Loucy (cell line): Measurements from ENCODE around the gene C7orf57.

Experiments used
- H2AFZ ChIP-seq: fragments of 200-600 bp; sonication (generic); 2 replicates; pipeline ENCODE4 v1.6.0; 2016; ENCODE audit warnings: antibody characterized with exemption, mild to moderate bottlenecking, low read length, moderate library complexity
- H3F3A ChIP-seq: fragments of 200-600 bp; 2 replicates; pipeline ENCODE4 v1.6.0; 2016; ENCODE audit warnings: antibody characterized with exemption, low read depth, mild to moderate bottlenecking
- H3K27me3 ChIP-seq: fragments of 200-600 bp; sonication (generic); 2 replicates; pipeline ENCODE4 v1.6.1; 2014; ENCODE audit warnings: low read length, mild to moderate bottlenecking; ENCODE audit not compliant: insufficient read depth, poor library complexity, severe bottlenecking
- H3K36me3 ChIP-seq: fragments of 200-600 bp; sonication (generic); 2 replicates; pipeline ENCODE4 v1.6.1; 2016; ENCODE audit warnings: low read length; ENCODE audit not compliant: insufficient read depth
- H3K4me1 ChIP-seq: fragments of 200-600 bp; sonication (generic); 2 replicates; pipeline ENCODE4 v1.5.1; 2014; ENCODE audit warnings: low read length, mild to moderate bottlenecking; ENCODE audit not compliant: insufficient read depth, poor library complexity, severe bottlenecking
- H3K4me2 ChIP-seq: fragments of 200-600 bp; sonication (generic); 2 replicates; pipeline ENCODE4 v1.6.0; 2014; ENCODE audit warnings: antibody characterized with exemption, low read length, low read depth, mild to moderate bottlenecking; ENCODE audit not compliant: poor library complexity, severe bottlenecking
- H3K4me3 ChIP-seq: fragments of 200-600 bp; sonication (generic); 2 replicates; pipeline ENCODE4 v1.5.1; 2014; ENCODE audit warnings: low read length, mild to moderate bottlenecking, mixed read lengths; ENCODE audit not compliant: poor library complexity, severe bottlenecking
- H3K79me2 ChIP-seq: fragments of 200-600 bp; sonication (generic); 2 replicates; pipeline ENCODE4 v1.6.1; 2014; ENCODE audit warnings: low read length; ENCODE audit not compliant: insufficient read depth
- H3K9ac ChIP-seq: fragments of 200-600 bp; sonication (generic); 2 replicates; pipeline ENCODE4 v1.6.0; 2014; ENCODE audit warnings: mild to moderate bottlenecking, low read depth, low read length, moderate library complexity; ENCODE audit not compliant: poor library complexity, severe bottlenecking
- H3K9me2 ChIP-seq: fragments of 200-600 bp; sonication (generic); replicated peaks from 2 replicates; pipeline ENCODE4 v1.6.1; 2016; ENCODE audit warnings: low read depth, low read length, mixed read lengths
- H3K9me3 ChIP-seq: fragments of 200-600 bp; sonication (generic); 2 replicates; pipeline ENCODE4 v1.6.1; 2014; ENCODE audit warnings: mild to moderate bottlenecking, antibody characterized with exemption, low read length, low read depth; ENCODE audit not compliant: insufficient read depth
- H4K20me1 ChIP-seq: fragments of 200-600 bp; sonication (generic); 2 replicates; pipeline ENCODE4 v1.6.0; 2014; ENCODE audit warnings: antibody characterized with exemption, low read length, mild to moderate bottlenecking; ENCODE audit not compliant: insufficient read depth, poor library complexity, severe bottlenecking
- EZH2phosphoT487 ChIP-seq: fragments of 200-600 bp; IDR thresholded peaks from 2 replicates; pipeline ENCODE4 v1.6.1; 2018; ENCODE audit warnings: antibody characterized with exemption, mild to moderate bottlenecking, moderate library complexity, borderline replicate concordance
- TF ChIP-seq, protein P1 (sequence below): fragments of 200-600 bp; sonication (generic); conservative IDR thresholded peaks from 2 replicates; pipeline ENCODE4 v1.5.1; 2014; ENCODE audit warnings: mild to moderate bottlenecking, antibody characterized with exemption, low read length

The C7orf57 gene

DNA sequence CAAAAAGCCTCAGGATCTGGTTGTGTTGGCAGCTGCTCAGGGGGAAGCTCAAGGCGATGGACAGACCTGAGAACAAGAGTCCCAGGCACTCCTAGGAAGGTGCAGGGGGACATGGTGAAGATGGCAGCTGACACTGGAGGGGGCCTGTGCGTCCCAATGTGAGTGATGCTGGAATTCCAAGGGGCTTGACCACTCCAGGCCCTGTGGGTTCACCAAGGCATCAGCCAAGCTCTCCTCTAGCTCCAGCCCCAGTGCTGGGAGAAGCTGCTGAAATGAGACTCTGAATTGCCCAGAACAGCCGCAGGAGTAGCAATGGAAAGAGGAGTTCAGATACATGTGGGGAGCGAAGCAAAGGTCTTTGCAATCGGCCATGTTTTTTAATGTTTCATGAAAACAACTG lies 69.7 kb downstream of the C7orf57 start:
- Histone ChIP-seq H3K9me2 (no peaks in the 10 kb centered on the region), H3K9ac (no peak overlapping the region), H3K4me2 (no peak overlapping the region), H3K27me3 (no peaks in the 10 kb centered on the region), H3K4me1 (no peaks in the 10 kb centered on the region), H4K20me1 (no peaks in the 10 kb centered on the region), H3K4me3 (no peak overlapping the region), H2AFZ (no peak overlapping the region), H3K9me3 (no peaks in the 10 kb centered on the region; the same call in 1 of the 2 replicates), H3F3A (no peaks in the 10 kb centered on the region), H3K79me2 (no peaks in the 10 kb centered on the region), H3K36me3 (no peaks in the 10 kb centered on the region)
- no peak for TF ChIP-seq EZH2phosphoT487
- TF ChIP-seq, protein P1, sequence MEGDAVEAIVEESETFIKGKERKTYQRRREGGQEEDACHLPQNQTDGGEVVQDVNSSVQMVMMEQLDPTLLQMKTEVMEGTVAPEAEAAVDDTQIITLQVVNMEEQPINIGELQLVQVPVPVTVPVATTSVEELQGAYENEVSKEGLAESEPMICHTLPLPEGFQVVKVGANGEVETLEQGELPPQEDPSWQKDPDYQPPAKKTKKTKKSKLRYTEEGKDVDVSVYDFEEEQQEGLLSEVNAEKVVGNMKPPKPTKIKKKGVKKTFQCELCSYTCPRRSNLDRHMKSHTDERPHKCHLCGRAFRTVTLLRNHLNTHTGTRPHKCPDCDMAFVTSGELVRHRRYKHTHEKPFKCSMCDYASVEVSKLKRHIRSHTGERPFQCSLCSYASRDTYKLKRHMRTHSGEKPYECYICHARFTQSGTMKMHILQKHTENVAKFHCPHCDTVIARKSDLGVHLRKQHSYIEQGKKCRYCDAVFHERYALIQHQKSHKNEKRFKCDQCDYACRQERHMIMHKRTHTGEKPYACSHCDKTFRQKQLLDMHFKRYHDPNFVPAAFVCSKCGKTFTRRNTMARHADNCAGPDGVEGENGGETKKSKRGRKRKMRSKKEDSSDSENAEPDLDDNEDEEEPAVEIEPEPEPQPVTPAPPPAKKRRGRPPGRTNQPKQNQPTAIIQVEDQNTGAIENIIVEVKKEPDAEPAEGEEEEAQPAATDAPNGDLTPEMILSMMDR = no peak

DNA sequence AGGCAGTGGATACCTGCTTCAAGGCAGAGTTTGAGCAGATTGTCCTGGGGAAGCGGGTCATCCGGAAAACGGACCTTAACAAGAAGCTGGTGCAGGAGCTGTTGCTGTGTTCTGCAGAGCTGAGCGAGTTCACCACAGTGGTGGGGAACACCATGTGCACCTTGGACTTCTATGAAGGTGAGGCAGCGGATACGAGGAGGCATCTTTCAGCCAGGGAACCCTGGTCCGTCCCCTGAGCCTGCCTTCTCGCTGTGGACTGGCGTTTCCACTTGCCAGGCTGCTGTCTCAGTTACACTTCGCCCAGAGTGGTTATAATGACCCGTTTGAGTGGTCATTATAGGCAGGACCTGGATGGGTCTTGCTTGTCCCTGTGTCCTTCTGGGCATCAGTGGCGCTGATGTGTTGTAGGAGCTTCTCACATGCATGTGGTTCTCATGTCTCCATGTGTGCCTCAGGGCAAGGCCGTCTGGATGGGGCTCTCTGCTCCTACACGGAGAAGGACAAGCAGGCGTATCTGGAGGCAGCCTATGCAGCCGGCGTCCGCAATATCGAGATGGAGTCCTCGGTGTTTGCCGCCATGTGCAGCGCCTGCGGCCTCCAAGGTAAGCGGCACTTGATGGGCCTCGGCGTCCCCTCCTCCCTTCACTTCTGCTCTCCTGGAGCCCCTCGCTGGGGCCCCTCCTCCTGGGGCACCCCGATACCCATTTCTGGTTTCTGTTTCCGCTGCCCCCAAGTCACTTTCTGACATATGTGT lies 71.7 kb downstream of the C7orf57 start:
- H3K79me2 ChIP-seq = no peaks in the 10 kb centered on the region
- H3K36me3 ChIP-seq = no peaks in the 10 kb centered on the region
- H3K4me2 ChIP-seq = no peak overlapping the region
- H3K4me1 ChIP-seq = no peaks in the 10 kb centered on the region
- no peak overlapping the region for H2AFZ ChIP-seq
- no peaks in the 10 kb centered on the region; the same call in 1 of the 2 replicates for H3K9me3 ChIP-seq
- TF ChIP-seq, protein P1 = no peak
- no peak for TF ChIP-seq EZH2phosphoT487
- H3K9me2 ChIP-seq = no peaks in the 10 kb centered on the region
- no peak overlapping the region for H3K4me3 ChIP-seq
- no peaks in the 10 kb centered on the region for H3F3A ChIP-seq
- no peak overlapping the region for H3K9ac ChIP-seq
- H4K20me1 ChIP-seq = no peaks in the 10 kb centered on the region
- H3K27me3 ChIP-seq = no peaks in the 10 kb centered on the region

DNA sequence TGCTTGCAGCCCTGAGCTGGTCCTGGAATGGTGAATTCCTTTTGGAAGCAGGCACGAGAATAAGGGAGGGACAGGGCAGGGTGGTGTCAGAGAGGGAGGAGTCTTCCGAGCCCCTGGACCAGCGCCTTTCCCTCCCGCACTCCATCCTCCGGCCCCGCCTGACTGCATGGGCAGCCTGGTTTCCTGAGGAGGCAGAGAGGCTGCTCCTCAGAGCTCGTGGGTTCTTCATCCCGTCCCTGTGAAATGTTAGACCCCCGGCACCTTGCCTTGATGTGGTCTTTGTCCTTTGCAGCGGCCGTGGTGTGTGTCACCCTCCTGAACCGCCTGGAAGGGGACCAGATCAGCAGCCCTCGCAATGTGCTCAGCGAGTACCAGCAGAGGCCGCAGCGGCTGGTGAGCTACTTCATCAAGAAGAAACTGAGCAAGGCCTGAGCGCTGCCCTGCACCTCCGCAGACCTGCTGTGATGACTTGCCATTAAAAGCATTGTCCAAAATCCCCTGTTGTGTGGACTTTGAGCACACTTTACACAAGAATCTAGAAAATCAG lies 72.7 kb downstream of the C7orf57 start:
- no peak overlapping the region for H3K9ac ChIP-seq
- H3K9me2 ChIP-seq = no peaks in the 10 kb centered on the region
- H3K79me2 ChIP-seq = no peaks in the 10 kb centered on the region
- H4K20me1 ChIP-seq = no peaks in the 10 kb centered on the region
- H3K9me3 ChIP-seq = no peaks in the 10 kb centered on the region
- H2AFZ ChIP-seq = no peak overlapping the region
- H3K36me3 ChIP-seq = no peaks in the 10 kb centered on the region
- no peaks in the 10 kb centered on the region for H3F3A ChIP-seq
- TF ChIP-seq, protein P1 = no peak
- no peak for TF ChIP-seq EZH2phosphoT487
- H3K27me3 ChIP-seq = no peaks in the 10 kb centered on the region
- no peak overlapping the region for H3K4me2 ChIP-seq
- no peaks in the 10 kb centered on the region for H3K4me1 ChIP-seq
- no peak overlapping the region for H3K4me3 ChIP-seq
